Brain microvascular endothelial cell (primary cell): ENCODE measurements around the gene PTPN21.

Experiments used
- DNase-seq: peaks from one replicate; pipeline ENCODE4 v3.0.0-alpha.2; 2020
- H3K27ac ChIP-seq: fragments of 250-450 bp; sonication (Bioruptor Pico); 2 replicates; pipeline ENCODE4 v1.5.1; 2020; ENCODE audit warnings: mild to moderate bottlenecking, moderate library complexity
- H3K27me3 ChIP-seq: fragments of 250-450 bp; sonication (Bioruptor Pico); replicated peaks from 2 replicates; pipeline ENCODE4 v1.5.1; 2020; ENCODE audit warnings: mild to moderate bottlenecking
- H3K36me3 ChIP-seq: fragments of 250-450 bp; sonication (Bioruptor Pico); replicated peaks from 2 replicates; pipeline ENCODE4 v1.5.1; 2020; ENCODE audit warnings: mild to moderate bottlenecking
- H3K4me3 ChIP-seq: 2 replicates; pipeline ENCODE4 v1.5.1; 2011; ENCODE audit warnings: low read depth, mild to moderate bottlenecking, control low read depth, low read length, moderate library complexity
- CTCF ChIP-seq: IDR thresholded peaks from 2 replicates; pipeline ENCODE4 v1.5.1; 2011; ENCODE audit warnings: low read depth, mild to moderate bottlenecking, moderate library complexity, low read length, control low read depth, inconsistent platforms; ENCODE audit errors: missing control alignments
- in situ Hi-C: cut with HindIII; loops from 2 replicates; pipeline ENCODE4 v1.10.0; 2017; ENCODE audit warnings: low sequenced_read_pairs, low pct_ligation_motif_present

Gene PTPN21

GRCh38 chr14:88552876-88553275 lies 1.9 kb downstream of the PTPN21 start:
- no peaks in the 10 kb centered on the region for H3K27me3 ChIP-seq
- no peak for TF ChIP-seq CTCF
- no peak overlapping the region for H3K27ac ChIP-seq
- no peak overlapping the region for H3K4me3 ChIP-seq
- peaks cover 21% of the 10 kb centered on the region for H3K36me3 ChIP-seq
- no peak for DNase-seq
- in situ Hi-C loops = no loop called here

- peaks cover 21% of the 10 kb centered on the region for H3K36me3 ChIP-seq
- peak overlapping the region; percentile 12 for H3K27ac ChIP-seq
- no peaks in the 10 kb centered on the region for H3K27me3 ChIP-seq
- no peak for DNase-seq
- in situ Hi-C loops = no loop called here
- peak overlapping the region; percentile 76 for H3K4me3 ChIP-seq
- no peak for TF ChIP-seq CTCF
Measured at GRCh38 chr14:88551980-88552431, 2.8 kb downstream of the PTPN21 start.

- Histone ChIP-seq H3K27ac (peak overlapping the region; percentile 12), H3K4me3 (peak overlapping the region; percentile 76), H3K36me3 (peaks cover 26% of the 10 kb centered on the region), H3K27me3 (no peaks in the 10 kb centered on the region)
- TF ChIP-seq CTCF = peak; percentile 52
- in situ Hi-C loops = no loop called here
- DNase-seq = peak; percentile 70
Measured at GRCh38 chr14:88551094-88551870, 3.5 kb downstream of the PTPN21 start.

- in situ Hi-C loops = no loop called here
- Histone ChIP-seq H3K27ac (no peak overlapping the region), H3K4me3 (no peak overlapping the region), H3K36me3 (peaks cover 31% of the 10 kb centered on the region), H3K27me3 (no peaks in the 10 kb centered on the region)
- DNase-seq = no peak
- TF ChIP-seq CTCF = no peak
Measured at GRCh38 chr14:88550078-88550477, 4.7 kb downstream of the PTPN21 start.

- no peak for DNase-seq
- no peak for TF ChIP-seq CTCF
- in situ Hi-C loops = no loop called here
- H3K27me3 ChIP-seq = no peaks in the 10 kb centered on the region
- no peak overlapping the region for H3K27ac ChIP-seq
- peaks cover 35% of the 10 kb centered on the region for H3K36me3 ChIP-seq
- H3K4me3 ChIP-seq = no peak overlapping the region
Measured at GRCh38 chr14:88547386-88547780, 7.4 kb downstream of the PTPN21 start.
